ENCODE measurements around the gene P2RY8.

GRCh38 chrX:1506916-1507315, 30.1 kb downstream of the P2RY8 start:
- TF ChIP-seq SREBF2 (IDR thresholded peaks at IDR 0.05; ENCODE audit: low read length) (no peak), NBN (IDR thresholded peaks at IDR 0.05) (no peak), TAF1 (IDR thresholded peaks at IDR 0.05; ENCODE audit: borderline replicate concordance, low read depth, low read length) (no peak), EGR1 (IDR thresholded peaks at IDR 0.05; ENCODE audit: borderline replicate concordance in 1 of 2, low read depth in 2 of 2, low read length in 2 of 2) (no peak), SRF (IDR thresholded peaks at IDR 0.05; ENCODE audit: low read depth in 2 of 2, low read length in 2 of 2) (no peak), CBFB (IDR thresholded peaks at IDR 0.05; ENCODE audit: low read depth) (no peak), EZH2 (IDR thresholded peaks at IDR 0.05; ENCODE audit: borderline replicate concordance, control insufficient read depth, low read depth, low read length) (no peak), YY1 (IDR thresholded peaks at IDR 0.05; ENCODE audit: low read depth, low read length) (no peak), POLR2A (IDR thresholded peaks at IDR 0.05; ENCODE audit: low read depth, low read length) (no peak), EP300 (IDR thresholded peaks at IDR 0.05; ENCODE audit: borderline replicate concordance in 1 of 2, control insufficient read depth in 1 of 2, low read depth in 2 of 2, low read length in 2 of 2) (no peak), TBL1XR1 (IDR thresholded peaks at IDR 0.05; ENCODE audit: low read depth, low read length) (no peak)
- TF ChIP-seq, protein P1, sequence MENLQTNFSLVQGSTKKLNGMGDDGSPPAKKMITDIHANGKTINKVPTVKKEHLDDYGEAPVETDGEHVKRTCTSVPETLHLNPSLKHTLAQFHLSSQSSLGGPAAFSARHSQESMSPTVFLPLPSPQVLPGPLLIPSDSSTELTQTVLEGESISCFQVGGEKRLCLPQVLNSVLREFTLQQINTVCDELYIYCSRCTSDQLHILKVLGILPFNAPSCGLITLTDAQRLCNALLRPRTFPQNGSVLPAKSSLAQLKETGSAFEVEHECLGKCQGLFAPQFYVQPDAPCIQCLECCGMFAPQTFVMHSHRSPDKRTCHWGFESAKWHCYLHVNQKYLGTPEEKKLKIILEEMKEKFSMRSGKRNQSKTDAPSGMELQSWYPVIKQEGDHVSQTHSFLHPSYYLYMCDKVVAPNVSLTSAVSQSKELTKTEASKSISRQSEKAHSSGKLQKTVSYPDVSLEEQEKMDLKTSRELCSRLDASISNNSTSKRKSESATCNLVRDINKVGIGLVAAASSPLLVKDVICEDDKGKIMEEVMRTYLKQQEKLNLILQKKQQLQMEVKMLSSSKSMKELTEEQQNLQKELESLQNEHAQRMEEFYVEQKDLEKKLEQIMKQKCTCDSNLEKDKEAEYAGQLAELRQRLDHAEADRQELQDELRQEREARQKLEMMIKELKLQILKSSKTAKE (IDR thresholded peaks at IDR 0.05; ENCODE audit: low read depth, poor library complexity, severe bottlenecking) = no peak
